H1 (cell line): ENCODE results near the gene TMC6. TPM values are rescaled to one million over a fixed set of nuclear protein-coding genes. Genes with fewer than 3 reads are reported as not detected.

Experiments
- CHD2 ChIP-seq: IDR thresholded peaks from 2 replicates; pipeline ENCODE4 v1.6.1; 2012; ENCODE audit warnings: low read length, improper control_type of control experiment
- RFX5 ChIP-seq: IDR thresholded peaks from 2 replicates; pipeline ENCODE4 v1.6.1; 2011; ENCODE audit warnings: low read depth, low read length, improper control_type of control experiment, borderline replicate concordance
- polyA plus RNA-seq, 7 experiments: library from polyadenylated mRNA; depleted of rRNA in 3 of 7; stranded (reverse) in 5 of 7; unstranded in 2 of 7; fragments of >200 nt in 5 of 7; fragments of 200-250 nt in 2 of 7; gene quantifications; 1 replicate in 5 of 7; 2 replicates in 1 of 7; 4 replicates in 1 of 7; pipeline versions ENCODE4 v1.2.1 to v1.2.3, GENCODE V29; 2011 to 2013; ENCODE audit warnings: missing spikeins in 2 of 7, mixed read lengths in 2 of 7
- total RNA-seq: library from RNA; stranded (reverse); fragmentation: NEBNext Ultra II Directional; extraction: Animal tissue kit (Norgen Biotek cat#: 25700); gene quantifications from 2 replicates; pipeline ENCODE4 v1.2.1, GENCODE V29; 2021
- TF ChIP-seq, protein P1 (sequence below): fragments of 300-600 bp; sonication (generic); IDR thresholded peaks from 2 replicates; pipeline ENCODE4 v1.7.1; 2012; ENCODE audit warnings: low read length, moderate library complexity, mild to moderate bottlenecking, inconsistent platforms; ENCODE audit not compliant: insufficient replicate concordance

Gene TMC6
- total and polyA plus RNA-seq, 2 of the 8 experiments (the other 6 are each of a cell fraction or from before 2014, with no cell fraction given) = 39.4 to 77.6 TPM

DNA sequence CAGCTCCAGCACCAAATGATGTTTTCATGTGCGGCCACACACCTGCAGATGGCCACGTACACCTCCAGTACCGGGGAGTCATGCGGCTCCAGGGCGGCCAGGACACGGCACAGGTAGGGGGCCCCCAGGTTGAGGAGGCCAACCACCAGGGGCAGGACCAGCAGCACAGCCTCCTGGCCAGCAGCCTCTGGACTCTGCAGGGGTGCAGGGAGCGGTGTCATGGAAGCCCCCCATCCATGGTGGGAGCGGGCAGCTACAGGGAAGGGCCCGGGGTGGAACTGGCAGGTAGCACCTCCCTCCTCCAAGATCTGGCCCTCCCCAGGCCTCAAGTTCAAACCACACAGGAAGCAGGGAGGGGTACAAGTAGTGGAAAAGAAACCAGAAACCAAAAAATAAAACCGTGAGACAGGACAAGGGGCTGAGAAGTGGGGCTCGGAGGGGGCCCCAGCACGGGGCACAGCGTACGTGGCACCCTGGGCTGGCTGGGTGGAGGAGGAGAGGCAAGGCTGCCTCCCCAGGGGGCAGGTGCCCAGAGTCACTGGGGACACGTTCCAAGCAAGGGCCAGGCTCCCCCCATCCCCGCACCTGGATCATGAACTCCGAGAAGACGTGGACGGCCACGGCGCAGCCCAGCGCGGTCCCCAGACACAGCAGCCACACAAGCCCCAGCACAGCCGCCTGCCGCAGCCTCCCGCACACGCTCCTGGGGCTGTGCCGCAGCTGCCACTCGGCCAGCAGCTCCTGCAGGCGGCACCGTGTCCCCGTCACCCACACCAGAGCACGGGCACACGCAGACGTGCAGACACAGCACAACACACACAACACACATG is 7.4 kb downstream of the TMC6 start (continued):
- TF ChIP-seq, protein P1, sequence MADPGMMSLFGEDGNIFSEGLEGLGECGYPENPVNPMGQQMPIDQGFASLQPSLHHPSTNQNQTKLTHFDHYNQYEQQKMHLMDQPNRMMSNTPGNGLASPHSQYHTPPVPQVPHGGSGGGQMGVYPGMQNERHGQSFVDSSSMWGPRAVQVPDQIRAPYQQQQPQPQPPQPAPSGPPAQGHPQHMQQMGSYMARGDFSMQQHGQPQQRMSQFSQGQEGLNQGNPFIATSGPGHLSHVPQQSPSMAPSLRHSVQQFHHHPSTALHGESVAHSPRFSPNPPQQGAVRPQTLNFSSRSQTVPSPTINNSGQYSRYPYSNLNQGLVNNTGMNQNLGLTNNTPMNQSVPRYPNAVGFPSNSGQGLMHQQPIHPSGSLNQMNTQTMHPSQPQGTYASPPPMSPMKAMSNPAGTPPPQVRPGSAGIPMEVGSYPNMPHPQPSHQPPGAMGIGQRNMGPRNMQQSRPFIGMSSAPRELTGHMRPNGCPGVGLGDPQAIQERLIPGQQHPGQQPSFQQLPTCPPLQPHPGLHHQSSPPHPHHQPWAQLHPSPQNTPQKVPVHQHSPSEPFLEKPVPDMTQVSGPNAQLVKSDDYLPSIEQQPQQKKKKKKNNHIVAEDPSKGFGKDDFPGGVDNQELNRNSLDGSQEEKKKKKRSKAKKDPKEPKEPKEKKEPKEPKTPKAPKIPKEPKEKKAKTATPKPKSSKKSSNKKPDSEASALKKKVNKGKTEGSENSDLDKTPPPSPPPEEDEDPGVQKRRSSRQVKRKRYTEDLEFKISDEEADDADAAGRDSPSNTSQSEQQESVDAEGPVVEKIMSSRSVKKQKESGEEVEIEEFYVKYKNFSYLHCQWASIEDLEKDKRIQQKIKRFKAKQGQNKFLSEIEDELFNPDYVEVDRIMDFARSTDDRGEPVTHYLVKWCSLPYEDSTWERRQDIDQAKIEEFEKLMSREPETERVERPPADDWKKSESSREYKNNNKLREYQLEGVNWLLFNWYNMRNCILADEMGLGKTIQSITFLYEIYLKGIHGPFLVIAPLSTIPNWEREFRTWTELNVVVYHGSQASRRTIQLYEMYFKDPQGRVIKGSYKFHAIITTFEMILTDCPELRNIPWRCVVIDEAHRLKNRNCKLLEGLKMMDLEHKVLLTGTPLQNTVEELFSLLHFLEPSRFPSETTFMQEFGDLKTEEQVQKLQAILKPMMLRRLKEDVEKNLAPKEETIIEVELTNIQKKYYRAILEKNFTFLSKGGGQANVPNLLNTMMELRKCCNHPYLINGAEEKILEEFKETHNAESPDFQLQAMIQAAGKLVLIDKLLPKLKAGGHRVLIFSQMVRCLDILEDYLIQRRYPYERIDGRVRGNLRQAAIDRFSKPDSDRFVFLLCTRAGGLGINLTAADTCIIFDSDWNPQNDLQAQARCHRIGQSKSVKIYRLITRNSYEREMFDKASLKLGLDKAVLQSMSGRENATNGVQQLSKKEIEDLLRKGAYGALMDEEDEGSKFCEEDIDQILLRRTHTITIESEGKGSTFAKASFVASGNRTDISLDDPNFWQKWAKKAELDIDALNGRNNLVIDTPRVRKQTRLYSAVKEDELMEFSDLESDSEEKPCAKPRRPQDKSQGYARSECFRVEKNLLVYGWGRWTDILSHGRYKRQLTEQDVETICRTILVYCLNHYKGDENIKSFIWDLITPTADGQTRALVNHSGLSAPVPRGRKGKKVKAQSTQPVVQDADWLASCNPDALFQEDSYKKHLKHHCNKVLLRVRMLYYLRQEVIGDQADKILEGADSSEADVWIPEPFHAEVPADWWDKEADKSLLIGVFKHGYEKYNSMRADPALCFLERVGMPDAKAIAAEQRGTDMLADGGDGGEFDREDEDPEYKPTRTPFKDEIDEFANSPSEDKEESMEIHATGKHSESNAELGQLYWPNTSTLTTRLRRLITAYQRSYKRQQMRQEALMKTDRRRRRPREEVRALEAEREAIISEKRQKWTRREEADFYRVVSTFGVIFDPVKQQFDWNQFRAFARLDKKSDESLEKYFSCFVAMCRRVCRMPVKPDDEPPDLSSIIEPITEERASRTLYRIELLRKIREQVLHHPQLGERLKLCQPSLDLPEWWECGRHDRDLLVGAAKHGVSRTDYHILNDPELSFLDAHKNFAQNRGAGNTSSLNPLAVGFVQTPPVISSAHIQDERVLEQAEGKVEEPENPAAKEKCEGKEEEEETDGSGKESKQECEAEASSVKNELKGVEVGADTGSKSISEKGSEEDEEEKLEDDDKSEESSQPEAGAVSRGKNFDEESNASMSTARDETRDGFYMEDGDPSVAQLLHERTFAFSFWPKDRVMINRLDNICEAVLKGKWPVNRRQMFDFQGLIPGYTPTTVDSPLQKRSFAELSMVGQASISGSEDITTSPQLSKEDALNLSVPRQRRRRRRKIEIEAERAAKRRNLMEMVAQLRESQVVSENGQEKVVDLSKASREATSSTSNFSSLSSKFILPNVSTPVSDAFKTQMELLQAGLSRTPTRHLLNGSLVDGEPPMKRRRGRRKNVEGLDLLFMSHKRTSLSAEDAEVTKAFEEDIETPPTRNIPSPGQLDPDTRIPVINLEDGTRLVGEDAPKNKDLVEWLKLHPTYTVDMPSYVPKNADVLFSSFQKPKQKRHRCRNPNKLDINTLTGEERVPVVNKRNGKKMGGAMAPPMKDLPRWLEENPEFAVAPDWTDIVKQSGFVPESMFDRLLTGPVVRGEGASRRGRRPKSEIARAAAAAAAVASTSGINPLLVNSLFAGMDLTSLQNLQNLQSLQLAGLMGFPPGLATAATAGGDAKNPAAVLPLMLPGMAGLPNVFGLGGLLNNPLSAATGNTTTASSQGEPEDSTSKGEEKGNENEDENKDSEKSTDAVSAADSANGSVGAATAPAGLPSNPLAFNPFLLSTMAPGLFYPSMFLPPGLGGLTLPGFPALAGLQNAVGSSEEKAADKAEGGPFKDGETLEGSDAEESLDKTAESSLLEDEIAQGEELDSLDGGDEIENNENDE = no peak
- TF ChIP-seq RFX5 = no peak
- TF ChIP-seq CHD2 = no peak
